ENCODE results near the gene GNAI3. TPM values are rescaled to one million over a fixed set of nuclear protein-coding genes. Genes with fewer than 3 reads are reported as not detected.
A peak's percentile ranks its signal among the peaks of the same experiment; 100 is the strongest.

GNAI3 gene
- total RNA-seq, 2 donors from 2014 or later, result 3.6 to 4.9 TPM

DNA sequence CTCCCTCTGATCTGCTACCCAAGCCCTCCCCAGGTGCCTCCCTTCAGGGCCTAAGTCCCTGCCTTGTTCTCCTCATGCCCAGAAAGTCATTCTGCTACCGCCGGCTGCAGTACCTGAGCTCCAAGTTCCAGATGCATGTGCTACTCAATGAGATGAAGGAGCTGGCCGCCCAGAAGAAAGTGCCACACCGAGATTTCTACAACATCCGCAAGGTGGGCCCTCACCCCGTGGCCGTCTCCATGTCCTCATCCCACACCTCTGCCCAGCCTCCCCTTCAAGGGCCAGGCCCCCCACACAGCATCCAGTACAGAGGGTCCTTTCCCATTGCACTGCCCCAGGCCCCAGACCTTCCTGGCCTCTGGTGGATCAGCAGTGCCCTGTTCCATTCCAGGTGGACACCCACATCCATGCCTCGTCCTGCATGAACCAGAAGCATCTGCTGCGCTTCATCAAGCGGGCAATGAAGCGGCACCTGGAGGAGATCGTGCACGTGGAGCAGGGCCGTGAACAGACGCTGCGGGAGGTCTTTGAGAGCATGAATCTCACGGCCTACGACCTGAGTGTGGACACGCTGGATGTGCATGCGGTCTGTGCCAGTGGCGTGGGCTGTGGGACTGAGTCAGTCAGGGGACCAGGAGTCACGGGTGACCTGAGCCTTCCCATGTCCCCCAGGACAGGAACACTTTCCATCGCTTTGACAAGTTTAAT is 79.4 kb downstream of the GNAI3 start:
- Histone ChIP-seq H3K9me3 (no peaks in the 10 kb centered on the region), H3K36me3 (replicated peaks in 1 of 2; ENCODE audit: insufficient read depth in 1 of 2, low read depth in 2 of 2) (peaks cover 11 to 24% of the 10 kb centered on the region in 2 donors), H3K27me3 (no peaks in the 10 kb centered on the region), H3K4me3 (no peak overlapping the region), H3K4me1 (peaks cover 13% of the 10 kb centered on the region), H3K27ac (no peak overlapping the region)
- no peak for ATAC-seq
- 93 to 94% methylated on average over 19 to 23 of the region's 23 CpGs for WGBS, 2 donors
- DNase-seq, result no peak
- intact Hi-C loops (cut with DNase I), result loop anchor here (5.0 kb wide), 1 partner anchor 86 kb away; no protein-coding TSS in a partner anchor
- no peak for TF ChIP-seq CTCF (IDR thresholded peaks at IDR 0.05)

DNA sequence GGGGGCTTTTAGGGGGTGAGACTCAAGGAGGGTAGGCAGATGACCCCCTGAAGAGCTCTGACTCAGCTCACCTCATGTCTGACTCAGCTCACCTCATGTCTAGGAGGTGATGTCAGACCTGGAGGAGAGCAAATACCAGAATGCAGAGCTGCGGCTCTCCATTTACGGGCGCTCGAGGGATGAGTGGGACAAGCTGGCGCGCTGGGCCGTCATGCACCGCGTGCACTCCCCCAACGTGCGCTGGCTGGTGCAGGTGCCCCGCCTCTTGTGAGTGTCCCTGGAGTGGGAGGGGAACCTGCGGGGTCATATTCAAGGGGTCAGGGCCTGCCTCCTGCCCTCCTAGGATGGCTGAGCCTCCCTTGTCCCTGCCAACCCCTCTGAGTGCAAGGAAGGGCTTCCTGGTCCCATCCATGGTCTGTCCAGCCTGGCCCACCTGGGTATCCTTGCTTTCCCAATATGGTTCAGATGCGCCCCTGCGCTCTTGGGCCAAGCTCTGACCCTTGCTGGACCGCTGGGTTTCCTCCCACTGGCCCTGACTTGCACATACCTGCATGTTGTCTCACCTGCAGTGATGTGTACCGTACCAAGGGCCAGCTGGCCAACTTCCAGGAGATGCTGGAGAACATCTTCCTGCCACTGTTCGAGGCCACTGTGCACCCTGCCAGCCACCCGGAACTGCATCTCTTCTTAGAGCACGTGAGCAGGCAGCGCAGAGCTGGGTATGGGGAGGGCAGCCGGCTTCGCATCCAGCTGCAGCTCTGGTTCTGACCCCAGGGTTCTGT is 80.3 kb downstream of the GNAI3 start:
- Histone ChIP-seq H3K27me3 (no peaks in the 10 kb centered on the region), H3K4me1 (peaks cover 8% of the 10 kb centered on the region), H3K9me3 (no peaks in the 10 kb centered on the region), H3K4me3 (no peak overlapping the region), H3K36me3 (replicated peaks in 1 of 2; ENCODE audit: insufficient read depth in 1 of 2, low read depth in 2 of 2) (peaks cover 11 to 24% of the 10 kb centered on the region in 2 donors), H3K27ac (no peak overlapping the region)
- WGBS, 2 donors, result 81 to 86% methylated on average over 21 to 23 of the region's 23 CpGs
- DNase-seq (no peak), ATAC-seq (no peak)
- intact Hi-C loops (cut with DNase I), result loop anchor here (5.0 kb wide), 1 partner anchor 86 kb away; no protein-coding TSS in a partner anchor
- TF ChIP-seq POLR2A (IDR thresholded peaks at IDR 0.05), result no peak
- TF ChIP-seq CTCF (IDR thresholded peaks at IDR 0.05), result no peak

DNA sequence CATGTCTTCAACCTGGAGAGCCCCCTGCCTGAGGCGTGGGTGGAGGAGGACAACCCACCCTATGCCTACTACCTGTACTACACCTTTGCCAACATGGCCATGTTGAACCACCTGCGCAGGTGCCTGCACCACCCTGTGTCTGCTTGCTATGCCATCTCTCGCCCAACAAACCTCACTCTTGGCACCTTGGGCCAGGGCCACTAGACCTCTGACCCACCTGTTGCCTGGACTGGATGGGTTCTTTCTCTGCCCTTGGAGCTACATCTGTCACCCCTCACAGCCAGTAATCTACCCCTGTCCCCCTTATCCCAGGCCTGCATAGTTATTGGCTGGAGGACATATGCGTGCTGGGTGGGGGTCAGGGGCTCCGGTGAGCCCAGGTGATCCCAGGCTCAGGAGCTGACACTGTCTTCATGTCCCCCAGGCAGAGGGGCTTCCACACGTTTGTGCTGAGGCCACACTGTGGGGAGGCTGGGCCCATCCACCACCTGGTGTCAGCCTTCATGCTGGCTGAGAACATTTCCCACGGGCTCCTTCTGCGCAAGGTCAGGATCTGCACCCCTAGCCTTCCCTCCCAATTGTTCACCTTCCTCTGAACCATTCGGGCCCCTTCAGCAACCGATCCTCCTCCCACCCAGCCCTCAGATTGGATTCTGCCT is 81.1 kb downstream of the GNAI3 start:
- no peak for ATAC-seq
- H3K4me1 ChIP-seq, result peaks cover under 1% of the 10 kb centered on the region
- H3K27ac ChIP-seq, result no peak overlapping the region
- intact Hi-C loops (cut with DNase I), result loop anchor here (5.0 to 10.0 kb wide), 2 partner anchors 87 to 355 kb away; partner anchors contain the start of gene AHCYL1
- H3K4me3 ChIP-seq, result no peak overlapping the region
- H3K36me3 ChIP-seq (replicated peaks in 1 of 2; ENCODE audit: insufficient read depth in 1 of 2, low read depth in 2 of 2), result peaks cover 11 to 24% of the 10 kb centered on the region in 2 donors
- no peaks in the 10 kb centered on the region for H3K27me3 ChIP-seq
- TF ChIP-seq CTCF (IDR thresholded peaks at IDR 0.05) (no peak), POLR2A (IDR thresholded peaks at IDR 0.05) (no peak)
- H3K9me3 ChIP-seq, result no peaks in the 10 kb centered on the region
- no peak for DNase-seq
- WGBS, 2 donors, result 79 to 93% methylated on average over 8 to 10 of the region's 10 CpGs

- WGBS, 2 donors, result 76 to 79% methylated on average over 27 to 29 of the region's 30 CpGs
- Histone ChIP-seq H3K4me3 (no peak overlapping the region), H3K27me3 (no peaks in the 10 kb centered on the region), H3K27ac (no peak overlapping the region), H3K36me3 (replicated peaks in 1 of 2; ENCODE audit: insufficient read depth in 1 of 2, low read depth in 2 of 2) (peaks cover 11 to 24% of the 10 kb centered on the region in 2 donors), H3K4me1 (no peaks in the 10 kb centered on the region), H3K9me3 (no peaks in the 10 kb centered on the region)
- intact Hi-C loops (cut with DNase I), result loop anchor here (10.0 kb wide), 1 partner anchor 355 kb away; the partner anchor contains the start of gene AHCYL1
- TF ChIP-seq POLR2A (IDR thresholded peaks at IDR 0.05), result no peak
- TF ChIP-seq CTCF (IDR thresholded peaks at IDR 0.05), result peak in 3 of 7 experiments; percentile 32 to 43 (median 33)
- DNase-seq (peak in 1 of 4 donors; percentile 57), ATAC-seq (no peak)
Measured at GRCh38 chr1:109630081-109630897, 81.9 kb downstream of the GNAI3 start.

All from body of pancreas (tissue), 4 donors.